ENCODE results near the gene KRTAP10-11.

The KRTAP10-11 gene

GRCh38 chr21:44617071-44617501 is 29.1 kb upstream of the KRTAP10-11 start:
- peaks cover 6% of the 10 kb centered on the region for H3K4me1 ChIP-seq (ENCODE audit: insufficient read depth, low read length, severe bottlenecking)
- no peaks in the 10 kb centered on the region for H4K20me1 ChIP-seq (ENCODE audit: insufficient read depth, low read length)
- H3K79me2 ChIP-seq (ENCODE audit: insufficient read depth, low read length), result no peaks in the 10 kb centered on the region
- H3K36me3 ChIP-seq (ENCODE audit: insufficient read depth, low read length), result no peaks in the 10 kb centered on the region
- H3K9me2 ChIP-seq (ENCODE audit: low read depth, low read length), result no peaks in the 10 kb centered on the region
- no peak overlapping the region for H3K4me3 ChIP-seq (ENCODE audit: low read depth, low read length, poor library complexity, severe bottlenecking)
- no peak overlapping the region for H2AFZ ChIP-seq (ENCODE audit: low read length)
- no peak overlapping the region for H3K9ac ChIP-seq (ENCODE audit: low read length)
- no peak overlapping the region for H3K27ac ChIP-seq (ENCODE audit: low read depth, low read length, poor library complexity, severe bottlenecking)
- no peaks in the 10 kb centered on the region; the same call in 1 of the 2 replicates for H3K27me3 ChIP-seq (ENCODE audit: insufficient read depth, low read length)
- no peak for TF ChIP-seq EZH2 (IDR thresholded peaks at IDR 0.05; ENCODE audit: borderline replicate concordance, low read length)
- 0 out of 2 replicates have a peak, but pooled peaks cover 5% of the 10 kb centered on the region for H3K9me3 ChIP-seq (ENCODE audit: low read length)
- H3F3A ChIP-seq (ENCODE audit: insufficient read depth, low read length), result no peaks in the 10 kb centered on the region
- no peak overlapping the region for H3K4me2 ChIP-seq (ENCODE audit: low read length)

GRCh38 chr21:44618504-44618903 is 27.7 kb upstream of the KRTAP10-11 start:
- Histone ChIP-seq H3K27ac (ENCODE audit: low read depth, low read length, poor library complexity, severe bottlenecking) (no peak overlapping the region), H3K4me2 (ENCODE audit: low read length) (no peak overlapping the region), H2AFZ (ENCODE audit: low read length) (no peak overlapping the region)

DNA sequence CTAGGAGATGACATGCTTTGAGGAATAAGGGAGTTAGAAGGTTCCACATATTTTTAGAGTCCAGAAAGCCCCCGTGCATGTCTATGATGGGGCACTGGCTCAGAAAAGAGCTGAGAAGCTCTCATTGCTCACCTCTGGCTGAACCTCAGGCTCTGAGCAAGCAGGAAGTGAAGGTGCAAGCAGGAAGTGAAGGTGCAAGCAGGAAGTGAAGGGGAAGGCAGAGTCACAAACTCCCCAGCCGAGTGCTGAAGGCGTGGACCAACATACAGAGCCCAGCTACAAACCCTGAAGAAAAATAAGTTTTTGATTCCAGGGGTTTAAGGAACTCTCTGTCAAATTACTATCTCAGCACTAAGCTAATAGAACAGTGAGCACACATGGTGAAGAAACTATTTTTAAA is 27.3 kb upstream of the KRTAP10-11 start:
- H3K36me3 ChIP-seq (ENCODE audit: insufficient read depth, low read length), result no peaks in the 10 kb centered on the region
- H2AFZ ChIP-seq (ENCODE audit: low read length), result 0 out of 2 replicates have a peak overlapping the region, but pooled peaks have one; percentile 5
- no peak overlapping the region; the same call in 1 of the 2 replicates for H3K4me2 ChIP-seq (ENCODE audit: low read length)
- no peak overlapping the region for H3K27ac ChIP-seq (ENCODE audit: low read depth, low read length, poor library complexity, severe bottlenecking)
- TF ChIP-seq CTCF (IDR thresholded peaks at IDR 0.05; ENCODE audit: low read length), result no peak
- no peak for TF ChIP-seq EZH2 (IDR thresholded peaks at IDR 0.05; ENCODE audit: borderline replicate concordance, low read length)
- no peaks in the 10 kb centered on the region for H4K20me1 ChIP-seq (ENCODE audit: insufficient read depth, low read length)
- H3K27me3 ChIP-seq (ENCODE audit: insufficient read depth, low read length), result no peaks in the 10 kb centered on the region; the same call in 1 of the 2 replicates
- H3K79me2 ChIP-seq (ENCODE audit: insufficient read depth, low read length), result no peaks in the 10 kb centered on the region
- peaks cover 6% of the 10 kb centered on the region for H3K4me1 ChIP-seq (ENCODE audit: insufficient read depth, low read length, severe bottlenecking)
- no peak overlapping the region for H3K4me3 ChIP-seq (ENCODE audit: low read depth, low read length, poor library complexity, severe bottlenecking)
- no peaks in the 10 kb centered on the region for H3K9me2 ChIP-seq (ENCODE audit: low read depth, low read length)
- H3K9me3 ChIP-seq (ENCODE audit: low read length), result peaks cover 9% of the 10 kb centered on the region
- no peaks in the 10 kb centered on the region for H3F3A ChIP-seq (ENCODE audit: insufficient read depth, low read length)
- H3K9ac ChIP-seq (ENCODE audit: low read length), result no peak overlapping the region

More at GRCh38 chr21:44618504-44618903, 27.7 kb upstream of the KRTAP10-11 start:
- Histone ChIP-seq H4K20me1 (ENCODE audit: insufficient read depth, low read length) (no peaks in the 10 kb centered on the region), H3K27me3 (ENCODE audit: insufficient read depth, low read length) (no peaks in the 10 kb centered on the region; the same call in 1 of the 2 replicates), H3K9me3 (ENCODE audit: low read length) (peaks cover 7% of the 10 kb centered on the region; the same call in 1 of the 2 replicates), H3K4me1 (ENCODE audit: insufficient read depth, low read length, severe bottlenecking) (peaks cover 6% of the 10 kb centered on the region), H3K9me2 (ENCODE audit: low read depth, low read length) (no peaks in the 10 kb centered on the region), H3K36me3 (ENCODE audit: insufficient read depth, low read length) (no peaks in the 10 kb centered on the region), H3K4me3 (ENCODE audit: low read depth, low read length, poor library complexity, severe bottlenecking) (no peak overlapping the region), H3F3A (ENCODE audit: insufficient read depth, low read length) (no peaks in the 10 kb centered on the region), H3K79me2 (ENCODE audit: insufficient read depth, low read length) (no peaks in the 10 kb centered on the region), H3K9ac (ENCODE audit: low read length) (no peak overlapping the region)
- TF ChIP-seq CTCF (IDR thresholded peaks at IDR 0.05; ENCODE audit: low read length), result peak; percentile 32; the same call in 1 of the 2 replicates
- no peak for TF ChIP-seq EZH2 (IDR thresholded peaks at IDR 0.05; ENCODE audit: borderline replicate concordance, low read length)

DNA sequence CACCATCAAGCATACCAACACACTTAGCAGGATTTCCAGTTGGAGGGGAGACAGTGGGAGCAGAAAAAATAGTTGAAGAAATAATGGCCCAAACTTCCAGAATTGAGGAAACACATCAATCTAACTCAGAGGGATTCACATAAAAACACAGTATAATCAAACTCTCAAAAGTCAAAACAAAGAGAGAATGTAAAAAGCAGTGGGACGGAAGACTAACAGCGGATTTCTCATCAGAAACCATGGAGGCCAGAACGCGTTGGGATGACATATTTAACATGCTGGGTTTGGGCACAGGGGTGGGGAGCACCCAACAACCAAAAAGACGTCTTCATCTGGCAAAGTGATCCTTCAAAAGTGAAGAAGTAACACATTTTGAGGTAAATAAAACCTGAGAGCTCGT is 26.3 kb upstream of the KRTAP10-11 start:
- Histone ChIP-seq H2AFZ (ENCODE audit: low read length) (no peak overlapping the region), H4K20me1 (ENCODE audit: insufficient read depth, low read length) (no peaks in the 10 kb centered on the region), H3K4me2 (ENCODE audit: low read length) (no peak overlapping the region), H3K9ac (ENCODE audit: low read length) (no peak overlapping the region), H3K79me2 (ENCODE audit: insufficient read depth, low read length) (no peaks in the 10 kb centered on the region), H3K9me3 (ENCODE audit: low read length) (peaks cover 14% of the 10 kb centered on the region), H3K27me3 (ENCODE audit: insufficient read depth, low read length) (no peaks in the 10 kb centered on the region; the same call in 1 of the 2 replicates), H3K4me1 (ENCODE audit: insufficient read depth, low read length, severe bottlenecking) (peaks cover 6% of the 10 kb centered on the region), H3K9me2 (ENCODE audit: low read depth, low read length) (no peaks in the 10 kb centered on the region), H3F3A (ENCODE audit: insufficient read depth, low read length) (no peaks in the 10 kb centered on the region), H3K27ac (ENCODE audit: low read depth, low read length, poor library complexity, severe bottlenecking) (no peak overlapping the region), H3K36me3 (ENCODE audit: insufficient read depth, low read length) (no peaks in the 10 kb centered on the region), H3K4me3 (ENCODE audit: low read depth, low read length, poor library complexity, severe bottlenecking) (no peak overlapping the region)
- TF ChIP-seq EZH2 (IDR thresholded peaks at IDR 0.05; ENCODE audit: borderline replicate concordance, low read length), result no peak
- no peak for TF ChIP-seq CTCF (IDR thresholded peaks at IDR 0.05; ENCODE audit: low read length)

Data from OCI-LY1 (cell line).